Measurements from ENCODE around the gene ACTMAP.

Gene ACTMAP

DNA sequence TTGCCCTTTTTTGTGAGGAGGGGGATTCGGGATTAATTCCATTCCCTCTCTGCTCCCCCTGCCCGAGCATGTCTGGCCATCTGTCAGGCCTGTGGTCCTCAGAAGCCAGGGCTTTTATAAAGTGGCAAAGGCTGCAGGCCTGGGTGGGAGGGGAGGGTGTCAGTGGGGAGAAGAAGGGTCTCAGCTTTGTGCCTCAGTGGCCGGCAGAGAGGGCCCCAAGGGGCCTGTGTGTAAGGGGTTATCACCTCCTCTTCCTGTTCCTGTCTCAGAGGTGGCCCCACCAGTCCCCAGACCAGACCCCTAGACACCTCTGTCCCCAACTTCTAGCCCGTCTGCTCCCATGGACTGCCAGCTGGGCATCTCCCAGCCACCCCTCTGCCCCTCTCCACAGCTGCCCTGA lies 56.4 kb downstream of the ACTMAP start:
- no peak for DNase-seq (ENCODE audit: low read depth)

DNA sequence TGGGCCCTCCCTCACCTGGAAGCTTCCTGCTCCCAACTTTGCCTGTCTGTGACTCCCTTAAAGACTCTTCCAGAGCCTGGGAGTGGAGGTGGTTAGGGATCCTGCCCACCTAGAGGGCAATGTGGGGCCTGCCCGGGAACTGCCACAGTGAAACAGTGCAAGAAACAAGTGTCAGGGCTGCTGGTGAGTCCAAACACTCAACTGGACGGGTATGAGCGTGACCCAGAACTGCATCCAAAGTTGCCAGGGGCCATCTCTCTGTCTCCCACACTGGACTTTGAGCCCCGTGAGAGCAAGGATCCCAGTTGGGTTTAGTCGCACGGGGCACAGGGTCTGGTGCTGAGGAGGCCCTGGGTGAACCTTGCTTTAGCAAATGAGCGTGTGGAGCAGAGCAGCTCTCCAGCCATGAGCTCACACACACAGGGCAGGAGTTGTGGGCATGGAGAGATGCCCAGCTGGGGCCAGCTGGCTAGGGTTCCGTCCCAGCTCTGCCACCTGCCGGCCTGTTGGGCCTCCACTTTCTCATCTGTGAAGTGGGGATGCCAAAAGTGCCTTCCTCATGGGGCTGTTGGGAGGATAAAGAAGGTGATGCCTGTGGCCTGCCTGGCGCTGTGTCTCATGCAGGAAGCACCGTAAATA lies 57.0 kb downstream of the ACTMAP start:
- DNase-seq (ENCODE audit: low read depth), result no peak

DNA sequence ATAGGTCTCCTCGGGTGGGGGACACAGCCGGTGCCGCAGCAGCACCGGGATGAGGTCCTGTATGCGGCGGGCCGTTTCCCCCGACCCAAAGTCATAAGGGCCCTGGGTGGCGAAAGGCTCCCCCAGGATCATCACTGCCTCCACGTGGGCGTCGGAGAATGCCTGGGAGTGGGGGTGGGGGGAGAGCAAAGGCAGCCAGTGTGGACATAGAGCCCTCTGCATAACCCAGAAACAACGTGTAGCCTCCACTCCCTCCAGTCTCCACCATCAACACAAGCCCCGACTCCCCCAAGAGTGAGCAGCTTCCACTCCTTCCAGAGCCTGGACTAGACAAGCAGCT lies 58.1 kb downstream of the ACTMAP start:
- DNase-seq (ENCODE audit: low read depth), result no peak

DNA sequence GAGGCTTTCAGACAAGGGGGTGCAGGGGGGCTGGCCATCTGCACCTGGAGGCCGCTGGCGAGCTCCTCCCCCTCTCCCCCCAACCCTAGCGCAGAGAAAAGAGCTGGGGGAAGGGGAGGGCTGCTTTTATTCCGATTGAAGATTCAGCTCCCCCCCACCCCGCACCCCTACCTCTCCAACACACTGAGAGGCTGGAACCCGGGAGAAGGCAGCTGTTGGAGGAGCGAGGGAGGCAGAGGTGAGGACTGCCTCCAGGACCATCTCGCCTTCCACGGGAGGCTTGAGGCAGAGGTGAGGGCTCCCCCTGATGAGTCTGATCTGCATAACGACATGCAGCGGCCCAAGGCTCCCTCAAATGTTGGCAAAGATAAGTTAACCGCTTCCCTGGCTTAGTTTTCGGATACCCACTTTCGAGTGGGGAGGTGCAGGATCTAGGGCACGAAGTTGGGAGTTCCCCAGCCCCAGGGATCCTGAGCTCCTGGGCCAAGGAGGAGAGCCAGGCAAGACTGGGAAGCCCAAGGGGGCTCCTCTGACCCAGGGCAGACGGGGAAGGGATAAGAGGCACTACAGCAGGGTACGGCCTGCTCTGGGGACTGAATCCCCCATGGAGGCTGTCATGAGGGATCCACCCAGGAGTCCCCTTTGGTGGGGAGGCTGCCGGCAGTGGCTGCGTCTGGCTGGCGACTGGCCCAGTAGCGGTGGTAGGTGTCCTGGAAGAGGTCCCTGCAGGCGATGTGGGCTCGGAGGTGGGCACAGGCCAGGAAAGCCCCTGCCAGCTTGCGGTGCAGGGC lies 58.7 kb downstream of the ACTMAP start:
- no peak for DNase-seq (ENCODE audit: low read depth)

Data from T follicular helper cell (primary cell).